ENCODE measurements around the gene KLHL7.
A peak's percentile ranks its signal among the peaks of the same experiment; 100 is the strongest.
"Not testable (repeated sequence)": the region's sequence is repeated elsewhere in the genome, so short reads cannot be mapped to it uniquely, and the experiment has no call there.

The KLHL7 gene

GRCh38 chr7:23183279-23184012 lies 77.9 kb downstream of the KLHL7 start:
- Mint-ChIP-seq H3K4me1 (peaks cover 43% of the 10 kb centered on the region), H3K4me3 (peak overlapping the region; percentile 94), H3K27me3 (no peaks in the 10 kb centered on the region), H3K36me3 (ENCODE audit: low read depth) (peaks cover 40% of the 10 kb centered on the region), H3K9me3 (no peaks in the 10 kb centered on the region), H3K27ac (peak overlapping the region; percentile 66)
- ATAC-seq (no peak), DNase-seq (no peak)

- H3K27me3 Mint-ChIP-seq: no peaks in the 10 kb centered on the region
- peak overlapping the region; percentile 94 for H3K4me3 Mint-ChIP-seq
- ATAC-seq: no peak
- peak overlapping the region; percentile 5 for H3K27ac Mint-ChIP-seq
- no peak for DNase-seq
- peaks cover 48% of the 10 kb centered on the region for H3K36me3 Mint-ChIP-seq (ENCODE audit: low read depth)
- H3K9me3 Mint-ChIP-seq: no peaks in the 10 kb centered on the region
- H3K4me1 Mint-ChIP-seq: peaks cover 43% of the 10 kb centered on the region
Measured at GRCh38 chr7:23184291-23184690, 78.7 kb downstream of the KLHL7 start.

GRCh38 chr7:23184709-23185359 lies 79.2 kb downstream of the KLHL7 start:
- peaks cover 51% of the 10 kb centered on the region for H3K36me3 Mint-ChIP-seq (ENCODE audit: low read depth)
- DNase-seq: peak; percentile 13
- H3K4me3 Mint-ChIP-seq: no peak overlapping the region
- ATAC-seq: no peak
- H3K27me3 Mint-ChIP-seq: no peaks in the 10 kb centered on the region
- peaks cover 43% of the 10 kb centered on the region for H3K4me1 Mint-ChIP-seq
- H3K27ac Mint-ChIP-seq: no peak overlapping the region
- no peaks in the 10 kb centered on the region for H3K9me3 Mint-ChIP-seq

- Mint-ChIP-seq H3K27ac (no peak overlapping the region), H3K4me1 (peaks cover 39% of the 10 kb centered on the region), H3K36me3 (ENCODE audit: low read depth) (peaks cover 58% of the 10 kb centered on the region), H3K27me3 (no peaks in the 10 kb centered on the region), H3K9me3 (no peaks in the 10 kb centered on the region), H3K4me3 (no peak overlapping the region)
- DNase-seq (no peak), ATAC-seq (no peak)
Measured at GRCh38 chr7:23185980-23186379, 80.4 kb downstream of the KLHL7 start.

GRCh38 chr7:23191022-23191421 lies 85.4 kb downstream of the KLHL7 start:
- no peak for ATAC-seq
- H3K4me1 Mint-ChIP-seq: peaks cover 5% of the 10 kb centered on the region

GRCh38 chr7:23193650-23194227 lies 88.2 kb downstream of the KLHL7 start:
- not testable (repeated sequence) for ATAC-seq, H3K27ac Mint-ChIP-seq, H3K4me3 Mint-ChIP-seq, DNase-seq, H3K4me1 Mint-ChIP-seq, H3K9me3 Mint-ChIP-seq, H3K27me3 Mint-ChIP-seq
- H3K36me3 Mint-ChIP-seq (ENCODE audit: low read depth): peaks cover 48% of the 10 kb centered on the region

More at GRCh38 chr7:23191022-23191421, 85.4 kb downstream of the KLHL7 start:
- no peak overlapping the region for H3K4me3 Mint-ChIP-seq
- no peaks in the 10 kb centered on the region for H3K27me3 Mint-ChIP-seq
- H3K36me3 Mint-ChIP-seq (ENCODE audit: low read depth): peaks cover 54% of the 10 kb centered on the region
- H3K27ac Mint-ChIP-seq: no peak overlapping the region
- no peak for DNase-seq
- no peaks in the 10 kb centered on the region for H3K9me3 Mint-ChIP-seq

- Mint-ChIP-seq H3K27me3 (no peaks in the 10 kb centered on the region), H3K4me1 (no peaks in the 10 kb centered on the region), H3K4me3 (no peak overlapping the region), H3K27ac (no peak overlapping the region), H3K36me3 (ENCODE audit: low read depth) (peaks cover 52% of the 10 kb centered on the region), H3K9me3 (no peaks in the 10 kb centered on the region)
- ATAC-seq (no peak), DNase-seq (no peak)
Measured at GRCh38 chr7:23196306-23196705, 90.7 kb downstream of the KLHL7 start.

- H3K36me3 Mint-ChIP-seq (ENCODE audit: low read depth): peaks cover 50% of the 10 kb centered on the region
- DNase-seq, ATAC-seq, H3K4me1 Mint-ChIP-seq, H3K9me3 Mint-ChIP-seq, H3K27ac Mint-ChIP-seq, H3K27me3 Mint-ChIP-seq, H3K4me3 Mint-ChIP-seq: not testable (repeated sequence)
Measured at GRCh38 chr7:23197745-23198144, 92.2 kb downstream of the KLHL7 start.

- peaks cover 66% of the 10 kb centered on the region for H3K36me3 Mint-ChIP-seq (ENCODE audit: low read depth)
- H3K27ac Mint-ChIP-seq: no peak overlapping the region
Measured at GRCh38 chr7:23200331-23200730, 94.7 kb downstream of the KLHL7 start.

GRCh38 chr7:23204241-23204640 lies 98.7 kb downstream of the KLHL7 start:
- ATAC-seq (no peak), DNase-seq (no peak)
- Mint-ChIP-seq H3K4me3 (no peak overlapping the region), H3K27me3 (peaks cover 29% of the 10 kb centered on the region), H3K4me1 (peaks cover 3% of the 10 kb centered on the region), H3K27ac (no peak overlapping the region), H3K9me3 (peaks cover 4% of the 10 kb centered on the region), H3K36me3 (ENCODE audit: low read depth) (peaks cover 51% of the 10 kb centered on the region)

More at GRCh38 chr7:23200331-23200730, 94.7 kb downstream of the KLHL7 start:
- ATAC-seq (no peak), DNase-seq (no peak)
- H3K4me3 Mint-ChIP-seq: no peak overlapping the region
- peaks cover 4% of the 10 kb centered on the region for H3K9me3 Mint-ChIP-seq
- no peaks in the 10 kb centered on the region for H3K4me1 Mint-ChIP-seq
- peaks cover 7% of the 10 kb centered on the region for H3K27me3 Mint-ChIP-seq

- Mint-ChIP-seq H3K9me3 (peaks cover 4% of the 10 kb centered on the region), H3K36me3 (ENCODE audit: low read depth) (peaks cover 41% of the 10 kb centered on the region), H3K4me1 (peaks cover 3% of the 10 kb centered on the region), H3K27ac (no peak overlapping the region), H3K27me3 (peaks cover 32% of the 10 kb centered on the region), H3K4me3 (no peak overlapping the region)
- no peak for DNase-seq
- ATAC-seq: no peak
Measured at GRCh38 chr7:23205577-23205908, 100.0 kb downstream of the KLHL7 start.

GRCh38 chr7:23205909-23206767 lies 100.6 kb downstream of the KLHL7 start:
- no peak overlapping the region for H3K27ac Mint-ChIP-seq
- H3K4me1 Mint-ChIP-seq: peaks cover 3% of the 10 kb centered on the region
- H3K4me3 Mint-ChIP-seq: peak overlapping the region; percentile 13
- H3K27me3 Mint-ChIP-seq: peaks cover 32% of the 10 kb centered on the region
- H3K36me3 Mint-ChIP-seq (ENCODE audit: low read depth): peaks cover 35% of the 10 kb centered on the region
- ATAC-seq (peak; percentile 49), DNase-seq (peak; percentile 10)
- H3K9me3 Mint-ChIP-seq: peaks cover 4% of the 10 kb centered on the region

GRCh38 chr7:23207021-23207420 lies 101.4 kb downstream of the KLHL7 start:
- peak overlapping the region; percentile 13 for H3K4me3 Mint-ChIP-seq
- no peak overlapping the region for H3K27ac Mint-ChIP-seq

GRCh38 chr7:23207884-23208283 lies 102.3 kb downstream of the KLHL7 start:
- no peak overlapping the region for H3K4me3 Mint-ChIP-seq
- DNase-seq (no peak), ATAC-seq (no peak)
- peaks cover 3% of the 10 kb centered on the region for H3K4me1 Mint-ChIP-seq
- H3K27ac Mint-ChIP-seq: no peak overlapping the region
- H3K9me3 Mint-ChIP-seq: peaks cover 4% of the 10 kb centered on the region
- peaks cover 32% of the 10 kb centered on the region for H3K27me3 Mint-ChIP-seq
- peaks cover 26% of the 10 kb centered on the region for H3K36me3 Mint-ChIP-seq (ENCODE audit: low read depth)

More at GRCh38 chr7:23207021-23207420, 101.4 kb downstream of the KLHL7 start:
- Mint-ChIP-seq H3K4me1 (peaks cover 3% of the 10 kb centered on the region), H3K27me3 (peaks cover 32% of the 10 kb centered on the region), H3K9me3 (peaks cover 4% of the 10 kb centered on the region), H3K36me3 (ENCODE audit: low read depth) (peaks cover 28% of the 10 kb centered on the region)
- ATAC-seq (no peak), DNase-seq (no peak)

Data from activated naive CD8-positive, alpha-beta T cell treated with anti-CD3 and anti-CD28 coated beads, Interleukin-2, amount 50 U/mL, for 24 hours (primary cell).